Skin epidermis (tissue), 12 donors: ENCODE measurements around the gene CFAP119.
A peak's percentile ranks its signal among the peaks of the same experiment; 100 is the strongest.

Experiments
- H3K27ac ChIP-seq, 21 experiments: fragments of 200-600 bp; sonication (generic) in 11 of 21; one replicate each; pipeline ENCODE4 v1.5.0; 2020; ENCODE audit warnings: mild to moderate bottlenecking in 3 of 21, inconsistent platforms in 2 of 21, moderate library complexity in 2 of 21
- H3K4me3 ChIP-seq, 7 experiments: fragments of 200-600 bp; sonication (generic) in 2 of 7; one replicate each; pipeline ENCODE4 v1.5.0; 2020; ENCODE audit warnings: inconsistent platforms in 2 of 7, mild to moderate bottlenecking in 2 of 7, moderate library complexity in 1 of 7

Gene CFAP119

DNA sequence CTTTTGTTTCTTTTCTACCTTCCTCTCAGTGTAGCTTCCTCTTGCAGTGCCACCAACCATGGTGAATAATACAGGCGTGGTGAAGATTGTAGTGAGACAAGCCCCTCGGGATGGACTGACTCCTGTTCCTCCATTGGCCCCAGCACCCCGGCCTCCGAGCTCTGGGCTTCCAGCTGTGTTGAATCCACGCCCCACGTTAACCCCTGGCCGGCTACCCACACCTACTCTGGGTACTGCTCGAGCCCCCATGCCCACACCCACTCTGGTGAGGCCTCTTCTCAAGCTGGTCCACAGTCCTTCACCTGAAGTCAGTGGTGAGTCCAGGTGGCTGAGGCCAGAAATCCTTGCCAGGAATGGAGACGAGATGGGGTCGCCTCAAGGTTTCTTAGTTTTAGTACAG lies 38.9 kb downstream of the CFAP119 start:
- Histone ChIP-seq H3K27ac (no peak overlapping the region), H3K4me3 (no peak overlapping the region)

DNA sequence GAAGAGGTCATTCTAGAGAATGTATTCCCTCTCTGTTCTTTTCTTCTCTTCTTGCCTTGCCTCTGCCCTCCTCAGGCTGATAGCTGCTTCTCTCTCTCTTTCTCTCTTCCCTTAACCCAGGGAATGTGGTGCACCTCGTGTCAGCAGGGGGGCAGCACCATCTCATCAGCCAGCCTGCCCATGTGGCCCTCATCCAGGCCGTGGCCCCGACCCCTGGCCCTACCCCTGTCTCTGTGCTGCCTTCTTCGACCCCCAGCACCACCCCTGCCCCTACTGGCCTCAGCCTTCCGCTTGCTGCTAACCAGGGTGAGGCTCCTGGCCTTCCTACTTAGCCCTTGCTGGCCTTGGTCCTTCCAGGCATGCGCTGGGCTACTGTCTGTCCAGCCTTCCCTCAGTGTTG lies 39.4 kb downstream of the CFAP119 start:
- Histone ChIP-seq H3K27ac (no peak overlapping the region), H3K4me3 (no peak overlapping the region)

DNA sequence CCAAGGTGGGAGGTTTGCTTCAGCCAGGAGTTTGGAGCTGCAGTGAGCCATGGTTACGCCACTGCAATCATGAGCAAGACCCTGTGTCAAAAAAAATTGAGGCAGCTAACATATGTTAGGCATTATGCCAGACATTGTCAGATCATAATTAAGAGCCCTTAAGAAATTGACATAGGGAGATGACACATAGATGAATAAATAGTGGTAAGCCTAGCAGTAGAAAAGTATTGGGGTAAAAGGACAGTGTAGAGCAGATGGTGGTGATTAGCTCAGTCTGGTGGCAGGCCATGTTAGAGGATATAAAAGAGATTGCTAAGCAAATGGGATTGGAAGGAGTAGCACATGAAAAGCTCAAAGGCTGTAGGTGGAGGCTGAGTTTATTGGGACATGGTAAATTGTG lies 40.3 kb downstream of the CFAP119 start:
- Histone ChIP-seq H3K27ac (no peak overlapping the region), H3K4me3 (no peak overlapping the region)

DNA sequence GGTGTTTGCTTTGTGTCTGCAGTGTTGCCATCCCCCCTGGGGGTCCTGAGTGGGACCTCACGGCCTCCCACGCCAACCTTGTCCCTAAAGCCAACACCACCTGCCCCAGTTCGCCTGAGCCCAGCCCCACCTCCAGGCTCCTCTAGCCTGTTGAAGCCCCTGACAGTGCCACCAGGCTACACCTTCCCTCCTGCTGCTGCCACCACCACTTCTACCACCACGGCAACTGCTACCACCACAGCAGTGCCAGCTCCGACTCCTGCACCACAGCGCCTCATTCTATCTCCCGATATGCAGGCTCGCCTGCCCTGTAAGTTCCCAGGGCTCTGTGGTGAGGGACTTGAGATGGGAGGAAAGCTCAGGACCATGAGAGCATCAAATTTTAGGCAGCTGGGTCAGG lies 40.7 kb downstream of the CFAP119 start:
- Histone ChIP-seq H3K27ac (no peak overlapping the region), H3K4me3 (no peak overlapping the region)

DNA sequence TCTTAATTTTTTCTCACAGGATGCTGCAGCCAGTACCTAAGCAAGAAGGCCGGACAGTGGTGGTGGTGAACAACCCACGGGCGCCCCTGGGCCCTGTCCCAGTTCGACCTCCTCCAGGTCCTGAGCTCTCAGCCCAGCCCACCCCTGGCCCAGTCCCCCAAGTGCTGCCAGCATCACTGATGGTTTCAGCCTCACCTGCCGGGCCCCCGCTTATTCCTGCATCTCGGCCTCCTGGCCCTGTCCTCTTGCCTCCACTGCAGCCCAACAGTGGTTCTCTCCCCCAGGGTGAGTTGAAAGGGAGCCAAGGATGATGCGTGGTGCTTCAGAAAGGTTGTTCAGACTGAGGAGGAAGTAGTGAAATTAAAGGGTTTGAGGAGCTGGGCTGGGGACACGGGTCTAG lies 41.2 kb downstream of the CFAP119 start:
- no peak overlapping the region for H3K27ac ChIP-seq
- no peak overlapping the region for H3K4me3 ChIP-seq

DNA sequence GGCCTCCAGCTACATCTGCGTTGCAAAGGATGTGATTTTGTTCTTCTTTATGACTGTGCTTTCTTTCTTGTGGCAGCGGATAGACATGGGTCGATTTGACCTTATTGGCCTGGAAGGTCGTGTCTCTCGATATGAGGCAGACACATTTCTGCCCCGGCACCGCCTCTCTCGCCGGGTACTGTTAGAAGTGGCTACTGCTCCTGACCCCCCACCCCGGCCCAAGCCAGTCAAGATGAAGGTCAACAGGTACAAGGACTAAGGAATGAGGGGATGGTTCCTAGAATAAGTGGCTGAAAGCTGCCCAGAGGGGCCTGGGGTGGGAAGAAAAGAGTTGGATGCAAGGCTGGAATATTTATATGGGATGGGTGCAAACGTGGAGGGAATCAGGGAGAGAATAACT lies 41.8 kb downstream of the CFAP119 start:
- Histone ChIP-seq H3K4me3 (no peak overlapping the region), H3K27ac (no peak overlapping the region)

DNA sequence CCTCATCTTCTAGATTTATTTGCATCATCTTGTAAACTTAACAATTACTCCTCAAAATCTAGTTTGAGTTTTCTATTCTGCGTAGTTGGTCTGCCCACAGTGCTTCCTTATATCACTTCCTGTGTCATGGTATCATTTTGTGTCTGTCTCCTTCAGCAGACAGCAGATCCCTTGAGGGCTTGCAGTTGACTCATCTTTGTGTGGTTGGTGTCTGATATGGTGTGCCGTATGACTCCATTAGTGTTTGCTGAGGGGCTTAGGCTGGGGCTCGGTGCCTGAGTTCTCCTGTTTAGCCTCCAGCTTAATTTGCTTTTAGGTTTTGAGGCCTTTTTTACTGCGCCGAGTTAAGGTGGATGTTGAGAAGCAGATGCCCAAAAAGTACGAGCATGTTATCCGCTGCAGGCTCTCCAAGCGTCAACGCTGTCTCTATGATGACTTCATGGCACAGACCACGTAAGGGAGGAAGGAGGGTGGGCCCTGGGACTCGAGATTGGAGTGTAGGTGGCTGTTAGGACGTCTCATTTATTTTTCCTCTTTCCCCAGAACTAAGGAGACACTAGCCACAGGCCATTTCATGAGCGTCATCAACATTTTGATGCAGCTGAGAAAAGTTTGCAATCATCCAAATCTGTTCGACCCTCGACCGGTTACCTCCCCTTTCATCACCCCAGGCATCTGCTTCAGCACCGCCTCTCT lies 46.0 kb downstream of the CFAP119 start:
- Histone ChIP-seq H3K27ac (peak overlapping the region in 12 of 21 experiments; percentile 8 to 80 (median 46)), H3K4me3 (no peak overlapping the region)

DNA sequence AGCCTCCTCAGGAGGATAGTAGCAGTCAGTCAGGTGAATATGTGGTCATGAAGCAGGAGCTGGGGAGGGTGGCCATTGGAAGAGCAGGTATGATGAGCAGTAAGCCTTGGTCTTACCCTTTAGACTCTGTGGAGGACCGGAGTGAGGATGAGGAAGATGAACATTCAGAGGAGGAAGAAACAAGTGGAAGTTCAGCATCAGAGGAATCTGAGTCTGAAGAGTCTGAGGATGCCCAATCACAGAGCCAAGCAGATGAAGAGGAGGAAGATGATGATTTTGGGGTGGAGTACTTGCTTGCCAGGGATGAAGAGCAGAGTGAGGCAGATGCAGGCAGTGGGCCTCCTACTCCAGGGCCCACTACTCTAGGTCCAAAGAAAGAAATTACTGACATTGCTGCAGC lies 50.1 kb downstream of the CFAP119 start:
- Histone ChIP-seq H3K27ac (no peak overlapping the region), H3K4me3 (no peak overlapping the region)

DNA sequence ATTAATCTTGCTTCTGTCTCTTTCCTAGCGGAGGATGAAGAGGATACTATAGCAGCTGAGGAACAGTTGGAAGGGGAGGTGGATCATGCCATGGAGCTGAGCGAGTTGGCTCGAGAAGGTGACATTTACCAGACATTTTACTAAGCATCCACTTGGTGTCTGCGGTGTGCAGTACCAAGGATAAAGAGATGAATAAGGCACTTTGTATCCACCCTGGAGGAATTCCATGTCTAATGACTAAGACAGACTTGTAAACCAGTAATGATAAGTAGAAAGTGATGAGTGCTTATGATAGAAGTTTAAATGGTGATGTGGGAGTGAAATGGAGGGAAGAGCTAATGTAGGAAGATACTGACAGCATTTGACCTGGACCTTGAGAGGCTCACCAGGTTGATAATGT lies 50.9 kb downstream of the CFAP119 start:
- Histone ChIP-seq H3K27ac (no peak overlapping the region), H3K4me3 (no peak overlapping the region)
